Progenitor cell of endocrine pancreas (in vitro differentiated cells): ENCODE results near the gene TRIM33. TPM values are rescaled to one million over a fixed set of nuclear protein-coding genes. Genes with fewer than 3 reads are reported as not detected.

ENCODE experiments used
- DNase-seq: peaks from one replicate; pipeline ENCODE4 v3.0.0; 2021; ENCODE audit warnings: low spot score; ENCODE audit not compliant: unreplicated experiment
- H3K27ac Mint-ChIP-seq: 2 replicates; pipeline ENCODE4 v1.8.0; 2021; ENCODE audit warnings: mild to moderate bottlenecking, moderate library complexity, mixed read lengths
- H3K27me3 Mint-ChIP-seq: 2 replicates; pipeline ENCODE4 v1.8.0; 2021; ENCODE audit warnings: mixed read lengths
- H3K36me3 Mint-ChIP-seq: 2 replicates; pipeline ENCODE4 v1.8.0; 2022; ENCODE audit warnings: mixed read lengths; ENCODE audit not compliant: insufficient read depth
- H3K4me1 Mint-ChIP-seq: 2 replicates; pipeline ENCODE4 v1.8.0; 2021; ENCODE audit warnings: low read depth, mixed read lengths
- H3K4me3 Mint-ChIP-seq: 2 replicates; pipeline ENCODE4 v1.8.0; 2021; ENCODE audit warnings: low read depth, mild to moderate bottlenecking, moderate library complexity, mixed read lengths
- H3K9me3 Mint-ChIP-seq: 2 replicates; pipeline ENCODE4 v1.8.0; 2021; ENCODE audit warnings: low read depth, mixed read lengths
- total RNA-seq: library from RNA; stranded (reverse); gene quantifications from 2 replicates; pipeline ENCODE4 v1.2.1, GENCODE V29; 2021
- TF ChIP-seq, protein P1 (sequence below): fragments of 200-600 bp; sonication (generic); IDR thresholded peaks from one replicate; pipeline ENCODE4 v1.5.0; 2021; ENCODE audit warnings: antibody characterized with exemption, mild to moderate bottlenecking; ENCODE audit not compliant: unreplicated experiment

Gene TRIM33
- total RNA-seq, 1 donor from 2014 or later = 66.5 TPM

DNA sequence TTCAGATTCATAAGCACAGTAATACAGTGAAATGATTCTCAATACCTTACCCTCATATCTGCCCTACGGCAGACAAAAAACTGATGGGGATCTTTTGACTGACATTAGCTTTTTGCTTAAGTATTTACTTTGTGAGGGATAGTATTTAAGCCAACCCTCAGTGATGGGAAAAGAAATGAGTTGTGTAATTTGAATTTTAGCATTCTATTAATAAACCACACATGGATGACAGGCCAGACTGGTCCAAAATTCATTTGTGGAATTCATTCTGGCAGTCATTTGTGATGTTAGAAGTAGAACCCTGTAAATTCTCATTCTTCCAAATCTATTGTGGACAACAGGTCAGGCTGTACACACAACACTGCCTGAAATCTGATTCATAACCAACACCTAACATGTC is 14.9 kb downstream of the TRIM33 start:
- Mint-ChIP-seq H3K27ac (no peak overlapping the region), H3K4me1 (peaks cover 3% of the 10 kb centered on the region), H3K4me3 (no peak overlapping the region), H3K9me3 (peaks cover 10% of the 10 kb centered on the region), H3K36me3 (peaks cover 25% of the 10 kb centered on the region), H3K27me3 (no peaks in the 10 kb centered on the region)
- no peak for DNase-seq
- TF ChIP-seq, protein P1, sequence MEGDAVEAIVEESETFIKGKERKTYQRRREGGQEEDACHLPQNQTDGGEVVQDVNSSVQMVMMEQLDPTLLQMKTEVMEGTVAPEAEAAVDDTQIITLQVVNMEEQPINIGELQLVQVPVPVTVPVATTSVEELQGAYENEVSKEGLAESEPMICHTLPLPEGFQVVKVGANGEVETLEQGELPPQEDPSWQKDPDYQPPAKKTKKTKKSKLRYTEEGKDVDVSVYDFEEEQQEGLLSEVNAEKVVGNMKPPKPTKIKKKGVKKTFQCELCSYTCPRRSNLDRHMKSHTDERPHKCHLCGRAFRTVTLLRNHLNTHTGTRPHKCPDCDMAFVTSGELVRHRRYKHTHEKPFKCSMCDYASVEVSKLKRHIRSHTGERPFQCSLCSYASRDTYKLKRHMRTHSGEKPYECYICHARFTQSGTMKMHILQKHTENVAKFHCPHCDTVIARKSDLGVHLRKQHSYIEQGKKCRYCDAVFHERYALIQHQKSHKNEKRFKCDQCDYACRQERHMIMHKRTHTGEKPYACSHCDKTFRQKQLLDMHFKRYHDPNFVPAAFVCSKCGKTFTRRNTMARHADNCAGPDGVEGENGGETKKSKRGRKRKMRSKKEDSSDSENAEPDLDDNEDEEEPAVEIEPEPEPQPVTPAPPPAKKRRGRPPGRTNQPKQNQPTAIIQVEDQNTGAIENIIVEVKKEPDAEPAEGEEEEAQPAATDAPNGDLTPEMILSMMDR = no peak

DNA sequence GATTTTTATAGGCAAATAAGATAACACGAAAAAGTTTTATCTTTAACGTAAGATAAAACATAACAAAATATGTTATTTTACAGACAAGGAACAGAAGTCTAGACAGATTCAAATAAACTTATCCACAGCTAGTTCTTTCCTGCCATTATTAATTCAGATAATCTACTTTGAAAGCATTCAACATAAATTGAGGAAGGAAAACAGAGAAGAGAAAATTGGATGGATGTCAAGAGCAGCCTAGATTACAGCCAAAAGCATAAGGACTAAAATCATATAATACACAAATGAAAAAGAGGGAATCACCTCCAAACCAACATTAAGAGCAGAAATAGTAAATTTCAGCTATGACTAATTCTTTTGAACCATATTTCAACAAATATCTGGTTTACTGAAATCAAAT is 15.5 kb downstream of the TRIM33 start:
- H3K4me1 Mint-ChIP-seq = peaks cover 3% of the 10 kb centered on the region
- H3K27ac Mint-ChIP-seq = no peak overlapping the region
- H3K4me3 Mint-ChIP-seq = no peak overlapping the region
- TF ChIP-seq, protein P1 = no peak
- DNase-seq = no peak
- peaks cover 28% of the 10 kb centered on the region for H3K36me3 Mint-ChIP-seq
- peaks cover 10% of the 10 kb centered on the region for H3K9me3 Mint-ChIP-seq
- H3K27me3 Mint-ChIP-seq = no peaks in the 10 kb centered on the region

DNA sequence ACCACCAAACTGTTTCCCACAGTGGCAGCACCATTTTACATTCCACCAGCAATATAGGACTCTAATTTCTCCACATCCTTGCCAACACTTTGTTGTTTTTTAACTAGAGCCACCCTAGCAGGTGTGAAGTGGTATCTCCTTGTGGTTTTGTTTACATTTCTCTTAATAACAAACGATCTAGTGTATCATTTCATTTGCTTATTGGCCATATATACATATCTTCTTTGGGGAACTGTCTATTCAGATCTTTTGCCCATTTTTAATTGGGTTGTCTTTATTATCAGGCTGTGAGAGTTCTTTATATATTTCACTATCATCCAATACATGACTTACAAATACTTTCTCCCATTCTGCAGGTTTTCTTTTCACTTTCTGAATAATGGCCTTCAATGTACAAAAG is 18.0 kb downstream of the TRIM33 start:
- DNase-seq = no peak
- no peak overlapping the region for H3K4me3 Mint-ChIP-seq
- TF ChIP-seq, protein P1 = no peak
- peaks cover 12% of the 10 kb centered on the region for H3K9me3 Mint-ChIP-seq
- H3K36me3 Mint-ChIP-seq = peaks cover 25% of the 10 kb centered on the region
- H3K27ac Mint-ChIP-seq = no peak overlapping the region
- H3K27me3 Mint-ChIP-seq = no peaks in the 10 kb centered on the region
- peaks cover 1% of the 10 kb centered on the region for H3K4me1 Mint-ChIP-seq

DNA sequence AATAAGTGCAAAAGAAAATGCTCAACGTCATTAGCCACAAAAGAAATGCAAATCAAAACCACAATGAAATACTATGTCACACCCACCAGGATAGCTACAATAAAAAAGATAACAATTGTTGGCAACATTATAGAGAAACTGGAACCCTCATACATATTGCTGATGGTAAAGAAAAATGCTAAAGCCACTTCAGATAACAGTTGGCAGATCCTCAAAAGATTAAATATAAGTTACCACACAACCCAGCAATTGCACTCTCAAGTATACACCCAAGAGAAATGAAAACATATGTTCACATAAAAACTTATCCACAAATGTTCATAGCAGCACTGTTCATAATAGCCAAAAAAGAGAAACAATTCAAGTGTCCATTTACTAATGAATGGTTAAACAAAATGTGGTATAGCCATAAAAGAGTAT is 20.7 kb downstream of the TRIM33 start:
- Mint-ChIP-seq H3K9me3 (peaks cover 13% of the 10 kb centered on the region), H3K27me3 (no peaks in the 10 kb centered on the region), H3K4me1 (no peaks in the 10 kb centered on the region), H3K4me3 (no peak overlapping the region), H3K27ac (no peak overlapping the region), H3K36me3 (peaks cover 25% of the 10 kb centered on the region)
- TF ChIP-seq, protein P1 = no peak
- no peak for DNase-seq

DNA sequence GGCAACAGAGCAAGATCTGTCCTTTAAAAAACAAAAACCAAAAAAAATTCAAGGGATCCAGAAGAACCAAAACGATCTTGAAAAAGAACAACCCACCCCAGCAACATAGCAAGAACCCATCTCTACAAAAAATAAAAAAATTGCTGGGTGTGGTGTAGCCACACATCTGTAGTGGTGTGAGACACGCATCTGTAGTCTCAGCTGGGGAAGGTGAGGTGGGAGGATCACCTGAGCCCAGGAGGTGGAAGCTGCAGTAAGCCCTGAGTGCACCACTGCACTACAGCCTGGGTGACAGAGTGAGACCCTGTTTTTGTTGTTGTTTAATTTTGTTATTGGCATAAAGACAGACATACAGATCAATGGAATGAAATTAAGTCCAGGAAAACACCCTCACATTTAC is 22.3 kb downstream of the TRIM33 start:
- no peak overlapping the region for H3K4me3 Mint-ChIP-seq
- TF ChIP-seq, protein P1 = no peak
- H3K4me1 Mint-ChIP-seq = no peaks in the 10 kb centered on the region
- DNase-seq = no peak
- peaks cover 15% of the 10 kb centered on the region for H3K9me3 Mint-ChIP-seq
- H3K27me3 Mint-ChIP-seq = no peaks in the 10 kb centered on the region
- peaks cover 21% of the 10 kb centered on the region for H3K36me3 Mint-ChIP-seq
- H3K27ac Mint-ChIP-seq = no peak overlapping the region
